ENCODE results near the gene CTDNEP1.

Gene CTDNEP1

GRCh38 chr17:7279448-7279847 lies 27.9 kb upstream of the CTDNEP1 start:
- DNase-seq = no peak

GRCh38 chr17:7266784-7267183 lies 15.2 kb upstream of the CTDNEP1 start:
- no peak for DNase-seq

GRCh38 chr17:7263801-7264078 lies 12.2 kb upstream of the CTDNEP1 start:
- no peak for DNase-seq

GRCh38 chr17:7262935-7263800 lies 11.6 kb upstream of the CTDNEP1 start:
- no peak for DNase-seq

GRCh38 chr17:7262192-7262934 lies 10.8 kb upstream of the CTDNEP1 start, which contains the start of gene CLDN7:
Gene CLDN7 (minus strand): TSS chr17:7262478. CDS start chr17:7262043, 435 bp downstream.
- DNase-seq = no peak

- DNase-seq = no peak
These were observed 10.1 kb upstream of the CTDNEP1 start for GRCh38 chr17:7261379-7262191.

- DNase-seq = no peak
These were observed 9.3 kb upstream of the CTDNEP1 start for GRCh38 chr17:7260651-7261378.

- DNase-seq = no peak
These were observed 8.6 kb upstream of the CTDNEP1 start for GRCh38 chr17:7260151-7260550.

GRCh38 chr17:7259555-7259889 lies 8.0 kb upstream of the CTDNEP1 start:
- no peak for DNase-seq

- DNase-seq = no peak
These were observed 7.4 kb upstream of the CTDNEP1 start for GRCh38 chr17:7258731-7259554.

- DNase-seq = no peak
These were observed 5.4 kb upstream of the CTDNEP1 start for GRCh38 chr17:7256766-7257456.

GRCh38 chr17:7254511-7254910 lies 3.0 kb upstream of the CTDNEP1 start:
- no peak for DNase-seq

- DNase-seq = no peak
These were observed 1.5 kb upstream of the CTDNEP1 start for GRCh38 chr17:7253082-7253481.

- DNase-seq = peak; percentile 55
These were observed 876 bp upstream of the CTDNEP1 start, which contains the start of gene ELP5 for GRCh38 chr17:7252176-7253043. Gene ELP5 (plus strand): TSS chr17:7252215. CDS start chr17:7252551, 336 bp downstream.

GRCh38 chr17:7250695-7251627 lies 573 bp downstream of the CTDNEP1 start:
- DNase-seq = no peak

GRCh38 chr17:7249830-7250229 lies 1.7 kb downstream of the CTDNEP1 start:
- DNase-seq = peak; percentile 12

- DNase-seq = no peak
These were observed 2.3 kb downstream of the CTDNEP1 start for GRCh38 chr17:7249214-7249613.

GRCh38 chr17:7248796-7249195 lies 2.7 kb downstream of the CTDNEP1 start:
- DNase-seq = no peak

- DNase-seq = no peak
These were observed 4.8 kb downstream of the CTDNEP1 start for GRCh38 chr17:7246779-7247178.
